Stimulated activated CD4-positive, alpha-beta T cell treated with anti-CD3 and anti-CD28 coated beads, Interleukin-4, amount 100 ng/mL, for 4 hours (primary cell): ENCODE measurements around the gene MMP20.

Source experiments
- DNase-seq, 2 experiments: peaks; one replicate each; pipeline ENCODE4 v3.0.0-alpha.2; 2020

The MMP20 gene

GRCh38 chr11:102590276-102591049, 34.7 kb downstream of the MMP20 start:
- DNase-seq: no peak

- DNase-seq: no peak
These were observed 36.1 kb downstream of the MMP20 start for GRCh38 chr11:102589047-102589459.

- DNase-seq: no peak
These were observed 37.4 kb downstream of the MMP20 start for GRCh38 chr11:102587722-102588121.

GRCh38 chr11:102583141-102583873, 41.8 kb downstream of the MMP20 start:
- no peak for DNase-seq

GRCh38 chr11:102582140-102582539, 43.0 kb downstream of the MMP20 start:
- DNase-seq: no peak

GRCh38 chr11:102581066-102581465, 44.1 kb downstream of the MMP20 start:
- DNase-seq: no peak

GRCh38 chr11:102580185-102580951, 44.8 kb downstream of the MMP20 start:
- no peak for DNase-seq

- DNase-seq: no peak
These were observed 47.4 kb downstream of the MMP20 start for GRCh38 chr11:102577723-102578122.

GRCh38 chr11:102577182-102577581, 48.0 kb downstream of the MMP20 start:
- DNase-seq: no peak

- DNase-seq: no peak
These were observed 48.8 kb downstream of the MMP20 start for GRCh38 chr11:102576350-102576749.

- DNase-seq: no peak
These were observed 50.1 kb downstream of the MMP20 start for GRCh38 chr11:102575012-102575411.

- no peak for DNase-seq
These were observed 51.3 kb downstream of the MMP20 start for GRCh38 chr11:102573851-102574250.

GRCh38 chr11:102572554-102573220, 52.4 kb downstream of the MMP20 start:
- DNase-seq: no peak

GRCh38 chr11:102568851-102569250, 56.3 kb downstream of the MMP20 start:
- DNase-seq: no peak

- DNase-seq: no peak
These were observed 59.0 kb downstream of the MMP20 start for GRCh38 chr11:102566112-102566511.

GRCh38 chr11:102564110-102564509, 61.0 kb downstream of the MMP20 start:
- no peak for DNase-seq

- no peak for DNase-seq
These were observed 63.5 kb downstream of the MMP20 start for GRCh38 chr11:102561636-102562035.

GRCh38 chr11:102560555-102561011, 64.5 kb downstream of the MMP20 start:
- DNase-seq: no peak

GRCh38 chr11:102559839-102560238, 65.3 kb downstream of the MMP20 start:
- DNase-seq: no peak

- DNase-seq: no peak
These were observed 70.0 kb downstream of the MMP20 start for GRCh38 chr11:102555091-102555490.

GRCh38 chr11:102553835-102554282, 71.3 kb downstream of the MMP20 start:
- no peak for DNase-seq

GRCh38 chr11:102552447-102553194, 72.5 kb downstream of the MMP20 start:
- DNase-seq: no peak
